ENCODE data around the gene CD36.

CD36 gene

DNA sequence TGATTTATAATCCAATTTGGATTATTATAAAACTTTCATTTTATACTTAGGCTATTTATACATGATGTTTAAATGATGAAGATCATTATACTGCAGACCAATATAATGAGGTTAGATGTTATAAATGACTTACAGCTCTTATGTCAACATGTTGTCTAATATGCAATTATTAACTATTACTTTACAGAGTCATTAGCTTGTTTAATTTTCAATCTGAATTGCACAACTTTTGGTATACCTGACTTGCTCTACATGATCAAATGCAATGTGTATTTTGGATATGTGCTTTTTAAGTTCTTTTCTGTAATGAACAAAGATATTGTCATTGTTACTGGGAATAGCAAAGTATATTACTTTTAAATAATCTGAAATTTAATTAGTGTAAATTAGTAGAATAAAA lies 569 bp downstream of the CD36 start:
- H3K4me3 ChIP-seq (ENCODE audit: control insufficient read depth in 1 of 7, extremely low read depth in 1 of 7, insufficient read depth in 4 of 7, low read depth in 2 of 7, low read length in 6 of 7), result peak overlapping the region in 1 of 7 experiments; percentile 6
- no peak overlapping the region for H3K27ac ChIP-seq (ENCODE audit: insufficient read depth in 1 of 2, low read depth in 1 of 2, low read length in 2 of 2, poor library complexity in 1 of 2, severe bottlenecking in 2 of 2)
- ChIA-PET POLR2A (no interaction called here), CTCF (no interaction called here)
- H3K9me3 ChIP-seq (ENCODE audit: control extremely low read depth in 1 of 5, control insufficient read depth in 4 of 5, insufficient read depth in 2 of 5, low read depth in 1 of 5, low read length in 4 of 5), result no peaks in the 10 kb centered on the region
- H3K36me3 ChIP-seq (ENCODE audit: control insufficient read depth in 4 of 4, insufficient read depth in 4 of 4, low read length in 3 of 4), result no peaks in the 10 kb centered on the region
- H3K27me3 ChIP-seq (replicated peaks in 2 of 5; ENCODE audit: control insufficient read depth in 4 of 5, insufficient read depth in 5 of 5, low read length in 4 of 5), result no peaks in the 10 kb centered on the region
- H3K4me1 ChIP-seq (ENCODE audit: control extremely low read depth in 1 of 4, control insufficient read depth in 4 of 4, insufficient read depth in 4 of 4, low read length in 3 of 4), result peaks cover 2 to 47% (median 12%) of the 10 kb centered on the region in 4 experiments
- DNase-seq, result no peak

DNA sequence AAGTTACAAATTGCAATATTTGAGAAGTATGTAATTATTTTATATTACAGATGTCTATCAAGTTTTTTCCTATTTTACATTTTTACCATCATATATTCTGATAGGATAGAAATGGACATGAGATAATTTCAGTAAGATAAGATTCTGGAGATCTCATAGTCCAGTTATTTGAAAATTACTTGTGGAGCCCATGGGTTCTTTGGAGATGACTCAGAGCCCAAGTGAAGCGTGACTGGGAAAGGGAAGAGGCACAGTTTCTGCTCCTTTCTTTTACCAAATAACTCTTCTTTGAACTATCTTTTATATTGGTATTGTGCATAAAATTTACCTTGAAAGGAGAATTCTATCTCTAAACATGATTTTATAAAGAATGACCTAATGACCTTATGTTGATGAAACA lies 2.4 kb downstream of the CD36 start:
- Histone ChIP-seq H3K4me1 (ENCODE audit: control extremely low read depth in 1 of 4, control insufficient read depth in 4 of 4, insufficient read depth in 4 of 4, low read length in 3 of 4) (peaks cover 0 to 30% (median 7%) of the 10 kb centered on the region in 4 experiments), H3K4me3 (ENCODE audit: control insufficient read depth in 1 of 7, extremely low read depth in 1 of 7, insufficient read depth in 4 of 7, low read depth in 2 of 7, low read length in 6 of 7) (no peak overlapping the region), H3K36me3 (ENCODE audit: control insufficient read depth in 4 of 4, insufficient read depth in 4 of 4, low read length in 3 of 4) (no peaks in the 10 kb centered on the region), H3K27ac (ENCODE audit: insufficient read depth in 1 of 2, low read depth in 1 of 2, low read length in 2 of 2, poor library complexity in 1 of 2, severe bottlenecking in 2 of 2) (no peak overlapping the region), H3K27me3 (replicated peaks in 2 of 5; ENCODE audit: control insufficient read depth in 4 of 5, insufficient read depth in 5 of 5, low read length in 4 of 5) (no peaks in the 10 kb centered on the region), H3K9me3 (ENCODE audit: control extremely low read depth in 1 of 5, control insufficient read depth in 4 of 5, insufficient read depth in 2 of 5, low read depth in 1 of 5, low read length in 4 of 5) (no peaks in the 10 kb centered on the region)
- DNase-seq, result no peak
- POLR2A ChIA-PET, result no interaction called here
- no CpG with 5 or more reads among the region's 1 CpG for WGBS (ENCODE audit: insufficient coverage)
- CTCF ChIA-PET, result no interaction called here

DNA sequence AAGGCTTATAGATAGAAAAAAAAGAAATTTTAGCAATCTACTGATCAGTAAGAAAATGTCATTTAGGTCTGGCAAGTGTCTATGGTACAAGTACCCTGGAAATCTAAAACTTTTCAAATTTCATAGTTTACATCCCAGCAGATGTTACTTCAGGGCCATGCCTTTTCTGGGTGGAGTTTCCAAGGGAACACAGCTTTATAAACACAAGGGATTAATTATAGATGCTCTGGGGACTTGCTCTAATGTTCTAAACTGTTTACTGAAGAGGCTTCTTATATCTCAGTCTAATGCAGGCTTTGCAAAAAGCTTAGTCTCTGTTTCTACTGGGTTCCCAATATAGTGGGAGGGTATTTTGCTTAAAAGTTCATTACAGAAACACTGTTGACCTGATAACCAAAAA lies 3.1 kb downstream of the CD36 start:
- Histone ChIP-seq H3K27ac (ENCODE audit: insufficient read depth in 1 of 2, low read depth in 1 of 2, low read length in 2 of 2, poor library complexity in 1 of 2, severe bottlenecking in 2 of 2) (no peak overlapping the region), H3K9me3 (ENCODE audit: control extremely low read depth in 1 of 5, control insufficient read depth in 4 of 5, insufficient read depth in 2 of 5, low read depth in 1 of 5, low read length in 4 of 5) (no peaks in the 10 kb centered on the region), H3K4me3 (ENCODE audit: control insufficient read depth in 1 of 7, extremely low read depth in 1 of 7, insufficient read depth in 4 of 7, low read depth in 2 of 7, low read length in 6 of 7) (no peak overlapping the region), H3K36me3 (ENCODE audit: control insufficient read depth in 4 of 4, insufficient read depth in 4 of 4, low read length in 3 of 4) (no peaks in the 10 kb centered on the region), H3K4me1 (ENCODE audit: control extremely low read depth in 1 of 4, control insufficient read depth in 4 of 4, insufficient read depth in 4 of 4, low read length in 3 of 4) (peaks cover 0 to 28% (median 7%) of the 10 kb centered on the region in 4 experiments), H3K27me3 (replicated peaks in 2 of 5; ENCODE audit: control insufficient read depth in 4 of 5, insufficient read depth in 5 of 5, low read length in 4 of 5) (no peaks in the 10 kb centered on the region)
- DNase-seq, result no peak
- ChIA-PET CTCF (no interaction called here), POLR2A (no interaction called here)

DNA sequence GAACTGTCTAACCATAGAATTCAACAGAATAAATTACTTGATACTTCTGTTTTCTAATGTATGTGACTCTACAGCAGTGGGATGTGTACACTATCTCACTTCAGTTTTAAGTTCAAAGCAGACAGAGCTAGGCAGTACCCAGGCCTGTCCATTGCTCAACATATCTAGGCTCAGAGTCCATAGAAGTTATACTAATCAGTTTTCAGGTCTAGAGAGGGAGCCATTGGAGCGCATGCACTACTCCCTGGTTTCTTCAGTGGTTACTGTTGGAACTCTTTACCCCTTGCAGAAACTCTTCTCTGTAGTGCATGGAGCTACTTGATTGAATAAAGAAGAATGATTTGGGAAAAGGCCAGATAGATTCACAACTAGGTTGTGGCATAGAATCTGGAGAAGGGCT lies 4.4 kb downstream of the CD36 start:
- no peak overlapping the region for H3K27ac ChIP-seq (ENCODE audit: insufficient read depth in 1 of 2, low read depth in 1 of 2, low read length in 2 of 2, poor library complexity in 1 of 2, severe bottlenecking in 2 of 2)
- no peak overlapping the region for H3K4me3 ChIP-seq (ENCODE audit: control insufficient read depth in 1 of 7, extremely low read depth in 1 of 7, insufficient read depth in 4 of 7, low read depth in 2 of 7, low read length in 6 of 7)
- WGBS (ENCODE audit: insufficient coverage), result 100% methylated on average over 1 of the region's 1 CpG
- DNase-seq, result no peak
- no peaks in the 10 kb centered on the region for H3K27me3 ChIP-seq (replicated peaks in 2 of 5; ENCODE audit: control insufficient read depth in 4 of 5, insufficient read depth in 5 of 5, low read length in 4 of 5)
- H3K36me3 ChIP-seq (ENCODE audit: control insufficient read depth in 4 of 4, insufficient read depth in 4 of 4, low read length in 3 of 4), result no peaks in the 10 kb centered on the region
- H3K4me1 ChIP-seq (ENCODE audit: control extremely low read depth in 1 of 4, control insufficient read depth in 4 of 4, insufficient read depth in 4 of 4, low read length in 3 of 4), result peaks cover 0 to 22% (median 7%) of the 10 kb centered on the region in 4 experiments
- H3K9me3 ChIP-seq (ENCODE audit: control extremely low read depth in 1 of 5, control insufficient read depth in 4 of 5, insufficient read depth in 2 of 5, low read depth in 1 of 5, low read length in 4 of 5), result no peaks in the 10 kb centered on the region
- ChIA-PET CTCF (interaction anchor here (1.1 kb wide), 1 partner anchor 34 kb away, joined by 3 read pairs; no protein-coding TSS in a partner anchor), POLR2A (no interaction called here)

DNA sequence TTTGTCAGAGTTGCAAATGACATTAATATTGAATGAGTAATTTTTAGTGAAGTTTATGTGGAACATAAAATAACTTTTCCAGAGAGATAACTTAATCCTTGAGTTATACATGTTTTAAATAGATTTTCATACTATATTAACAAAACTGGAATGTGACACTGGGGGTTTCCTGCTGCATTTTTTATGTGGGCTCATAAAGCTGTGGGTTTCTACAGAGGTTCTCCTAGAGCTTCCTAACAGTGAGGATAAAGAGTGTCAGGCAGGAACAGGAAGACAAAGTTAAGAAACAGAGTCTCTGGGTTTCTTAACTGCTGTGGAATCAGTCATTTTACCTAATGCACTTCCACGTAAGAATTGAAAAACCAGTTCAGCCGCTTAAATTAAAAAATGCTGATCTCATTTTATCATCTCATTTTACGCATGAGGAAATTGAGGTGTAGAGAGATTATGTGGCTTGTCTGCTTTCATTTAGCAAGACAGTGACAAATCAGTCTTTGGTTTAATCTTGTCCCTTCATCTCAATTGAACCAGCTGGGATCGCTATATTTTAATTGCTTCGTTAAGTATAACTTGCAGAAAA lies 5.0 kb downstream of the CD36 start:
- H3K4me1 ChIP-seq (ENCODE audit: control extremely low read depth in 1 of 4, control insufficient read depth in 4 of 4, insufficient read depth in 4 of 4, low read length in 3 of 4), result peaks cover 0 to 17% (median 5%) of the 10 kb centered on the region in 4 experiments
- H3K36me3 ChIP-seq (ENCODE audit: control insufficient read depth in 4 of 4, insufficient read depth in 4 of 4, low read length in 3 of 4), result no peaks in the 10 kb centered on the region
- no CpG with 5 or more reads among the region's 5 CpGs for WGBS (ENCODE audit: insufficient coverage)
- no peaks in the 10 kb centered on the region for H3K27me3 ChIP-seq (replicated peaks in 2 of 5; ENCODE audit: control insufficient read depth in 4 of 5, insufficient read depth in 5 of 5, low read length in 4 of 5)
- ChIA-PET POLR2A (interaction anchor here (0.5 kb wide), 1 partner anchor 466 kb away, joined by 3 read pairs; no protein-coding TSS in a partner anchor), CTCF (interaction anchor here (1.1 kb wide), 1 partner anchor 34 kb away, joined by 3 read pairs; no protein-coding TSS in a partner anchor)
- peak; percentile 18 to 63 (median 50) for DNase-seq
- no peak overlapping the region for H3K27ac ChIP-seq (ENCODE audit: insufficient read depth in 1 of 2, low read depth in 1 of 2, low read length in 2 of 2, poor library complexity in 1 of 2, severe bottlenecking in 2 of 2)
- peak overlapping the region in 1 of 7 experiments; percentile 9 for H3K4me3 ChIP-seq (ENCODE audit: control insufficient read depth in 1 of 7, extremely low read depth in 1 of 7, insufficient read depth in 4 of 7, low read depth in 2 of 7, low read length in 6 of 7)
- H3K9me3 ChIP-seq (ENCODE audit: control extremely low read depth in 1 of 5, control insufficient read depth in 4 of 5, insufficient read depth in 2 of 5, low read depth in 1 of 5, low read length in 4 of 5), result no peaks in the 10 kb centered on the region

DNA sequence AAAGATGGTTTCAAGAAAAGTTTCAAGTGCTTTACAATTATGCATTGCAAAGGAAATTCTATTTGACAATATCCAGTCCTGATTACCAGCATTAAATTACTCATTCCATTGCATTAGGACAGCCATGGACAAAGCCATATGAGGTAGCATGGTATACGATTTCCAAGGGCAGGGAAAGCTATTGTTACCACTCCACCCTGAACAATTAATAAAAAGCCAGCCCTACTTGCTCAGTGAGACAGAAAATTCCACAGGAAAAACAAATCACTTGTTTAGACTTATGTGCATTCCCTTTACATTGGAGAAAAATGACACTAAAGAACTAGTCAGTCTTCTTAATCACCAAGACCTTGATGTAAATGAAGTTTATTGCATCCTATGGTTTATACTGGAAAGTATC lies 5.6 kb downstream of the CD36 start:
- Histone ChIP-seq H3K4me3 (ENCODE audit: control insufficient read depth in 1 of 7, extremely low read depth in 1 of 7, insufficient read depth in 4 of 7, low read depth in 2 of 7, low read length in 6 of 7) (no peak overlapping the region), H3K27ac (ENCODE audit: insufficient read depth in 1 of 2, low read depth in 1 of 2, low read length in 2 of 2, poor library complexity in 1 of 2, severe bottlenecking in 2 of 2) (no peak overlapping the region), H3K36me3 (ENCODE audit: control insufficient read depth in 4 of 4, insufficient read depth in 4 of 4, low read length in 3 of 4) (no peaks in the 10 kb centered on the region), H3K9me3 (ENCODE audit: control extremely low read depth in 1 of 5, control insufficient read depth in 4 of 5, insufficient read depth in 2 of 5, low read depth in 1 of 5, low read length in 4 of 5) (no peaks in the 10 kb centered on the region), H3K4me1 (ENCODE audit: control extremely low read depth in 1 of 4, control insufficient read depth in 4 of 4, insufficient read depth in 4 of 4, low read length in 3 of 4) (peaks cover 0 to 15% (median 5%) of the 10 kb centered on the region in 4 experiments), H3K27me3 (replicated peaks in 2 of 5; ENCODE audit: control insufficient read depth in 4 of 5, insufficient read depth in 5 of 5, low read length in 4 of 5) (no peaks in the 10 kb centered on the region)
- DNase-seq, result no peak
- POLR2A ChIA-PET, result no interaction called here
- 100% methylated on average over 1 of the region's 1 CpG for WGBS (ENCODE audit: insufficient coverage)
- CTCF ChIA-PET, result no interaction called here

DNA sequence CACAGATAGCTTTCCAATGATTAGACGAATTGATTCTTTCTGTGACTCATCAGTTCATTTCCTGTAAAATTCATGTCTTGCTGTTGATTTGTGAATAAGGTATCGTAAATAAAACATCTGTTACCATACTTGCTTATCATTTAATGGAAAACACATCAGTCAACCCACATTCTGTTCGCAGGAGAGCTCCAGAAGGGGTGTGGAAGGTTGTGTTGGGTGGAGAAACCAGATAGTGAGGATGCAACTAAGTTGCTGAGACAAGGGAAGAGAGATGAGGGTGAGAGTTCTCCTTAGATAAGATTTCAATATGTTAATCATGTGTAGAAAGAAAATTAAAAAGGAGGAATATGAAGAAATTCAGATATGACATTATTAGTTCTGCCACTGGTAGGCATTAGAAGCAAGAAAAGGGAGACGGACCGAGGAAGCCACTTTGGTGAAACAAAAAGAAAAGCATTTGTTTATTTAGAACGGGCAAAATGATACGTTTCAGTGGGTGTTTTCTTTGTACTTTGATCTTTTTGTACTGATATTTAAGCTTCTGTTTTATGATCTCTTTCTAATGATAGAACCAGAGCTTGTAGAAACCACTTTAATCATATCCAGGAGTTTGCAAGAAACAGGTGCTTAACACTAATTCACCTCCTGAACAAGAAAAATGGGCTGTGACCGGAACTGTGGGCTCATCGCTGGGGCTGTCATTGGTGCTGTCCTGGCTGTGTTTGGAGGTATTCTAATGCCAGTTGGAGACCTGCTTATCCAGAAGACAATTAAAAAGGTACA lies 7.8 kb downstream of the CD36 start:
- Histone ChIP-seq H3K27me3 (replicated peaks in 2 of 5; ENCODE audit: control insufficient read depth in 4 of 5, insufficient read depth in 5 of 5, low read length in 4 of 5) (no peaks in the 10 kb centered on the region), H3K9me3 (ENCODE audit: control extremely low read depth in 1 of 5, control insufficient read depth in 4 of 5, insufficient read depth in 2 of 5, low read depth in 1 of 5, low read length in 4 of 5) (no peaks in the 10 kb centered on the region), H3K36me3 (ENCODE audit: control insufficient read depth in 4 of 4, insufficient read depth in 4 of 4, low read length in 3 of 4) (no peaks in the 10 kb centered on the region), H3K27ac (ENCODE audit: insufficient read depth in 1 of 2, low read depth in 1 of 2, low read length in 2 of 2, poor library complexity in 1 of 2, severe bottlenecking in 2 of 2) (no peak overlapping the region), H3K4me3 (ENCODE audit: control insufficient read depth in 1 of 7, extremely low read depth in 1 of 7, insufficient read depth in 4 of 7, low read depth in 2 of 7, low read length in 6 of 7) (no peak overlapping the region), H3K4me1 (ENCODE audit: control extremely low read depth in 1 of 4, control insufficient read depth in 4 of 4, insufficient read depth in 4 of 4, low read length in 3 of 4) (peaks cover 0 to 15% (median 5%) of the 10 kb centered on the region in 4 experiments)
- ChIA-PET CTCF (interaction anchor here (1.3 kb wide), 1 partner anchor 19 kb away, joined by 3 read pairs; no protein-coding TSS in a partner anchor), POLR2A (no interaction called here)
- WGBS (ENCODE audit: insufficient coverage), result 98% methylated on average over 6 of the region's 9 CpGs
- peak; percentile 34 to 75 (median 52) for DNase-seq
